Cardiac muscle cell (in vitro differentiated cells and primary cell): Measurements from ENCODE around the gene BLM. TPM values are rescaled to one million over a fixed set of nuclear protein-coding genes. Genes with fewer than 3 reads are reported as not detected.

Experiments used
- DNase-seq, 2 donors: peaks; one replicate each; pipeline versions ENCODE4 v3.0.0 to v3.0.0-alpha.2; 2010 to 2017; ENCODE audit warnings: low read depth in 1 of 2, low spot score in 1 of 2
- H3K27ac ChIP-seq: fragments of 200-600 bp; sonication (generic); 2 replicates; pipeline ENCODE4 v1.5.1; 2016
- H3K27me3 ChIP-seq: fragments of 200-600 bp; sonication (generic); 2 replicates; pipeline ENCODE4 v1.6.0; 2016; ENCODE audit warnings: control low read depth
- H3K36me3 ChIP-seq: fragments of 200-600 bp; sonication (generic); 2 replicates; pipeline ENCODE4 v1.5.1; 2016; ENCODE audit warnings: control low read depth
- H3K4me1 ChIP-seq: fragments of 200-600 bp; sonication (generic); 2 replicates; pipeline ENCODE4 v1.8.1; 2017; ENCODE audit warnings: low read depth, mild to moderate bottlenecking, mixed run types
- H3K4me3 ChIP-seq: fragments of 200-600 bp; sonication (generic); 2 replicates; pipeline ENCODE4 v1.5.1; 2016; ENCODE audit warnings: mild to moderate bottlenecking
- H3K9me3 ChIP-seq: fragments of 200-600 bp; sonication (generic); 2 replicates; pipeline ENCODE4 v1.5.1; 2017; ENCODE audit warnings: low read depth, mild to moderate bottlenecking, control low read depth
- polyA plus RNA-seq: library from polyadenylated mRNA; unstranded; fragments of >200 nt; fragmentation: Nextera tagmentation; extraction: Ambion mirVana; gene quantifications from 2 replicates; pipeline ENCODE4 v1.2.1, GENCODE V29; 2016
- total RNA-seq: library from RNA; depleted of rRNA; stranded (reverse); fragments of >200 nt; gene quantifications from 2 replicates; pipeline ENCODE4 v1.2.3, GENCODE V29; 2016
- TF ChIP-seq, protein P1 (sequence below): IDR thresholded peaks from 2 replicates; pipeline ENCODE4 v1.5.1; 2012; ENCODE audit warnings: low read depth, mild to moderate bottlenecking, low read length

The BLM gene
- total and polyA plus RNA-seq, 2 experiments from 2014 or later, result 2.6 to 6.3 TPM

DNA sequence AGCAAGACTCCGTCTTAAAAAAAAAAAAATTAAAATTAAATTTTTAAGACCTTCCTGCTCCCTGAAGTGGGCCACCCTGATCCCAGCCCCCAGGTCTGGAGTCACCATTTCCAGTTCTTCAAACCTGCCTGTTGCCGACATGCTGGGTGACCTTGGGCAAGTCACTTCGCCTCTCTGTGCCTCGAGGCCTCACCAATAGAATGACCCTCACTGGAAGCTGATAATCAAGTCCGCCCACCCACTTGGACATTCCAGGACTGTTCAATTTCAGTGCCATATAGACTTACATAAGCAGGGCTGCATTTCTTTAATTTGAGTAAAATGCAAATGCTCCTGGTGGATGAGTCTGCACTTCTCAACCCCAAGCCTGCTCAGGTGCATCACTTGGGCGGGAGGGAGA is 112.0 kb downstream of the BLM start:
- no peak overlapping the region for H3K4me3 ChIP-seq
- TF ChIP-seq, protein P1, sequence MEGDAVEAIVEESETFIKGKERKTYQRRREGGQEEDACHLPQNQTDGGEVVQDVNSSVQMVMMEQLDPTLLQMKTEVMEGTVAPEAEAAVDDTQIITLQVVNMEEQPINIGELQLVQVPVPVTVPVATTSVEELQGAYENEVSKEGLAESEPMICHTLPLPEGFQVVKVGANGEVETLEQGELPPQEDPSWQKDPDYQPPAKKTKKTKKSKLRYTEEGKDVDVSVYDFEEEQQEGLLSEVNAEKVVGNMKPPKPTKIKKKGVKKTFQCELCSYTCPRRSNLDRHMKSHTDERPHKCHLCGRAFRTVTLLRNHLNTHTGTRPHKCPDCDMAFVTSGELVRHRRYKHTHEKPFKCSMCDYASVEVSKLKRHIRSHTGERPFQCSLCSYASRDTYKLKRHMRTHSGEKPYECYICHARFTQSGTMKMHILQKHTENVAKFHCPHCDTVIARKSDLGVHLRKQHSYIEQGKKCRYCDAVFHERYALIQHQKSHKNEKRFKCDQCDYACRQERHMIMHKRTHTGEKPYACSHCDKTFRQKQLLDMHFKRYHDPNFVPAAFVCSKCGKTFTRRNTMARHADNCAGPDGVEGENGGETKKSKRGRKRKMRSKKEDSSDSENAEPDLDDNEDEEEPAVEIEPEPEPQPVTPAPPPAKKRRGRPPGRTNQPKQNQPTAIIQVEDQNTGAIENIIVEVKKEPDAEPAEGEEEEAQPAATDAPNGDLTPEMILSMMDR, result no peak

DNA sequence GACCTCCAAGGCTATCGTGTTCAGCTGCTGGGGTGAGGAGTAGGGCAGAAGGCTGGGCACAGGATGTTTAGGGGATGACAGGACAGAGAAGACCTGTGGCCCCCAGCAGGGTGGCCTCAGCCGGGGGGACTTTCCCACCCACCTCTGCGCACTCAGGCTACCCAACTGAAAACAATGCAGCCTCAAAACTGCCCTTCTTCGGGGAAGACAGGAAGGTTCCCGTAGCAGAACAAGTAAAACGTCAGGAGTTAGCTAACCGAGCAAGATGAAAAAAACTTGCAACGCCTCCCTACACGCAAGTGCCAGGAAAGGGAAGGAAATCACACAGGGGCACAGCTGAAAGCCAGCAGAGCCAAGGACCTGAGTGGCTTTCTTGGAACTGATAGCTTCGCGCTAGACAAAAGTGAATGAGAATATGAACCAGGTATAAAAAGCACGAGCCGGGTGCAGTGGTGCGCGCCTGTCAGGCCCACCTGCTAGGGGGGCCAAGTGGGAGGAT is 112.8 kb downstream of the BLM start:
- H3K4me1 ChIP-seq, result no peaks in the 10 kb centered on the region
- no peaks in the 10 kb centered on the region for H3K36me3 ChIP-seq
- H3K27me3 ChIP-seq, result no peaks in the 10 kb centered on the region
- no peak overlapping the region for H3K27ac ChIP-seq
- TF ChIP-seq, protein P1, result no peak
- no peaks in the 10 kb centered on the region for H3K9me3 ChIP-seq
- no peak for DNase-seq
- no peak overlapping the region for H3K4me3 ChIP-seq

More for the DNA sequence above, 112.0 kb downstream of the BLM start:
- Histone ChIP-seq H3K27me3 (no peaks in the 10 kb centered on the region), H3K4me1 (no peaks in the 10 kb centered on the region), H3K27ac (no peak overlapping the region), H3K9me3 (no peaks in the 10 kb centered on the region), H3K36me3 (no peaks in the 10 kb centered on the region)
- no peak for DNase-seq

DNA sequence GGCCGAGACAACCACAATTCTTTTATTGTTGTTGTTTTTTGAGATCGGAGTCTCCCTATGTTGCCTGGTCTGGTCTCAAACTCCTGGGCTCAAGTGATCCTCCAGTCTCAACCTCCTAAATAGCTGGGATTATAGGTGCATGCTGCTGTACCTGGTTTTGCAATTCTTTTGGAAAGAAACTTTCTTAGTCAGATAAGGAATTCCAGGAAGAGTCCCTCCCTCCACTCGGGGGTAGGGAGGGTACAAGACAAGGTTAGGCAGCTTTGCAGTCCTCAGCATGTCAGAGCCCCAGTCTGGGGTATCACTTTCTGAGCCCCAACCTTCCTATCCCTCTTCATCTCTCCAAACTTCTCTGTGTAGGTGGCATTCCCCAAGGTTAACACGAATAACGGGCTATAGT is 117.5 kb downstream of the BLM start:
- TF ChIP-seq, protein P1, result no peak
- H3K36me3 ChIP-seq, result no peaks in the 10 kb centered on the region
- DNase-seq, result no peak
- no peaks in the 10 kb centered on the region for H3K9me3 ChIP-seq
- no peak overlapping the region for H3K27ac ChIP-seq
- no peaks in the 10 kb centered on the region for H3K4me1 ChIP-seq
- H3K4me3 ChIP-seq, result no peak overlapping the region
- no peaks in the 10 kb centered on the region for H3K27me3 ChIP-seq

DNA sequence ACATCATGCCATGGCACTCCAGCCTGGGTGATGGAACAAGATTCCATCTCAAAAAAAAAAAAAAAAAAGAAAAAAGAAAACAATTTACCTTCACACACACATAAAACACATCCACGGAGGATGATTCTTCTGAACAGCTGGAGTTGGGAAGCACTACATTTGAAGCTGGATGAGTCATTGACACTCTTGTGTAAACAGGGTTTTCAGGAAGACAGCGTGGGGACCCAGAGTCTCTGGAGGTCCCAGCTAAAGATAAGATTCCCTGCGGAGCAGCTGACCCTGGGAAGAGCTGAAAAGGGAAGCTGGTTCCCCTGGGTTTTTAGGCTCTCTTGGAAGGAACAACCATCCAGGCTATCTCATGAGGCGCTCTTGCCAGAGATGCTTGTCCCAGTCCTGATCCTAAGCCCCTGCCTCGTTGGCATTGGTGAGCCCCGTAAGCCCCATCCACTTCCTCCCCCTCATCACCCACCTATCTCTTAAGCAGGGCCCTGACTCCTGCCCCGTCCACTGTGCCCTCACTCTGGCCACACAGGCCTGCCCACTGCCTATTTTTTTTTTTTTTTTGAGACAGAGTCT is 119.2 kb downstream of the BLM start:
- no peaks in the 10 kb centered on the region for H3K4me1 ChIP-seq
- TF ChIP-seq, protein P1, result no peak
- H3K27me3 ChIP-seq, result no peaks in the 10 kb centered on the region
- peak in 1 of 2 donors; percentile 69 for DNase-seq
- H3K36me3 ChIP-seq, result no peaks in the 10 kb centered on the region
- H3K27ac ChIP-seq, result no peak overlapping the region
- no peak overlapping the region for H3K4me3 ChIP-seq
- H3K9me3 ChIP-seq, result no peaks in the 10 kb centered on the region

DNA sequence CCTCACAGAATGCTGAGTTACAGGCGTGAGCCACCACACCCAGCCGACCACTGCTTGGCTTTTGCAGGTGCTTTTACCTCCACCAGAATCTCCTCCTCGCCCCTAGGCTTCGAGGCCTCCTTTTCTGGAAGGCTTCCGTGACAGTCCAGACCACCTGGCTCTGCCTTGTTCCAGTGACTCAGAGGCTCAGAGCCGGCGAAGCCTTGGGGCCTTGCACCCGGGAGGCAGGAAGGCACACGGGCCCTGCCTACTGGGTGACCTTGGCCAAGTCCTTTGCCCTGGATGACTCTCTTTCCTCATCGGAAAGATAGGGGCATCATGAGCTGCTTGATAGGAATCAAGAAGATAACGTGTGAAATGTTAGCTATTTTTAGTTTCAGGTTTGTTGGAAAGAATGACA is 119.9 kb downstream of the BLM start:
- no peak for DNase-seq
- no peaks in the 10 kb centered on the region for H3K36me3 ChIP-seq
- H3K4me1 ChIP-seq, result no peaks in the 10 kb centered on the region
- H3K27ac ChIP-seq, result no peak overlapping the region
- H3K27me3 ChIP-seq, result no peaks in the 10 kb centered on the region
- TF ChIP-seq, protein P1, result no peak
- H3K9me3 ChIP-seq, result no peaks in the 10 kb centered on the region
- H3K4me3 ChIP-seq, result no peak overlapping the region
